Measurements from ENCODE around the gene AJAP1. TPM values are rescaled to one million over a fixed set of nuclear protein-coding genes. Genes with fewer than 3 reads are reported as not detected.

AJAP1 gene
- total and polyA plus RNA-seq, 9 donors, result 0.37 to 1.3 (median 0.74) TPM

- Histone ChIP-seq H3K27me3 (ENCODE audit: control insufficient read depth, insufficient read depth, low read length) (peaks cover 62% of the 10 kb centered on the region), H3K4me3 (ENCODE audit: low read length) (no peak overlapping the region)
- 9% methylated on average over 15 of the region's 17 CpGs for WGBS (ENCODE audit: insufficient coverage)
Observed at GRCh38 chr1:4656533-4657140, 2.2 kb downstream of the AJAP1 start.

GRCh38 chr1:4657244-4657789, 2.9 kb downstream of the AJAP1 start:
- no peak for DNase-seq
- H3K27me3 ChIP-seq (ENCODE audit: control insufficient read depth, insufficient read depth, low read length), result peaks cover 64% of the 10 kb centered on the region

More at GRCh38 chr1:4656533-4657140, 2.2 kb downstream of the AJAP1 start:
- Histone ChIP-seq H3K4me1 (ENCODE audit: control insufficient read depth, insufficient read depth, low read length) (peaks cover 45% of the 10 kb centered on the region), H3K27ac (ENCODE audit: low read length) (no peak overlapping the region), H3K36me3 (ENCODE audit: control insufficient read depth, insufficient read depth, low read length) (no peaks in the 10 kb centered on the region), H3K9me3 (replicated peaks; ENCODE audit: control insufficient read depth, low read depth, low read length) (no peaks in the 10 kb centered on the region)
- DNase-seq, result no peak

GRCh38 chr1:4657960-4658541, 3.6 kb downstream of the AJAP1 start:
- H3K36me3 ChIP-seq (ENCODE audit: control insufficient read depth, insufficient read depth, low read length), result no peaks in the 10 kb centered on the region
- H3K9me3 ChIP-seq (replicated peaks; ENCODE audit: control insufficient read depth, low read depth, low read length), result no peaks in the 10 kb centered on the region
- WGBS (ENCODE audit: insufficient coverage), result 4% methylated on average over 20 of the region's 24 CpGs
- peaks cover 45% of the 10 kb centered on the region for H3K4me1 ChIP-seq (ENCODE audit: control insufficient read depth, insufficient read depth, low read length)
- peak; percentile 96 for DNase-seq
- peaks cover 59% of the 10 kb centered on the region for H3K27me3 ChIP-seq (ENCODE audit: control insufficient read depth, insufficient read depth, low read length)
- H3K27ac ChIP-seq (ENCODE audit: low read length), result peak overlapping the region; percentile 13
- H3K4me3 ChIP-seq (ENCODE audit: low read length), result no peak overlapping the region

More at GRCh38 chr1:4657244-4657789, 2.9 kb downstream of the AJAP1 start:
- H3K36me3 ChIP-seq (ENCODE audit: control insufficient read depth, insufficient read depth, low read length), result no peaks in the 10 kb centered on the region
- 33% methylated on average over 5 of the region's 9 CpGs for WGBS (ENCODE audit: insufficient coverage)
- H3K27ac ChIP-seq (ENCODE audit: low read length), result no peak overlapping the region
- peaks cover 45% of the 10 kb centered on the region for H3K4me1 ChIP-seq (ENCODE audit: control insufficient read depth, insufficient read depth, low read length)
- H3K9me3 ChIP-seq (replicated peaks; ENCODE audit: control insufficient read depth, low read depth, low read length), result no peaks in the 10 kb centered on the region
- no peak overlapping the region for H3K4me3 ChIP-seq (ENCODE audit: low read length)

GRCh38 chr1:4658643-4659628, 4.5 kb downstream of the AJAP1 start:
- Histone ChIP-seq H3K4me1 (ENCODE audit: control insufficient read depth, insufficient read depth, low read length) (peaks cover 42% of the 10 kb centered on the region), H3K36me3 (ENCODE audit: control insufficient read depth, insufficient read depth, low read length) (no peaks in the 10 kb centered on the region), H3K4me3 (ENCODE audit: low read length) (no peak overlapping the region), H3K27me3 (ENCODE audit: control insufficient read depth, insufficient read depth, low read length) (peaks cover 54% of the 10 kb centered on the region), H3K27ac (ENCODE audit: low read length) (no peak overlapping the region), H3K9me3 (replicated peaks; ENCODE audit: control insufficient read depth, low read depth, low read length) (no peaks in the 10 kb centered on the region)
- WGBS (ENCODE audit: insufficient coverage), result 19% methylated on average over 6 of the region's 16 CpGs
- peak; percentile 43 for DNase-seq

- no peaks in the 10 kb centered on the region for H3K9me3 ChIP-seq (replicated peaks; ENCODE audit: control insufficient read depth, low read depth, low read length)
- H3K27ac ChIP-seq (ENCODE audit: low read length), result no peak overlapping the region
- peaks cover 33% of the 10 kb centered on the region for H3K4me1 ChIP-seq (ENCODE audit: control insufficient read depth, insufficient read depth, low read length)
- DNase-seq, result no peak
- H3K27me3 ChIP-seq (ENCODE audit: control insufficient read depth, insufficient read depth, low read length), result peaks cover 57% of the 10 kb centered on the region
- no peaks in the 10 kb centered on the region for H3K36me3 ChIP-seq (ENCODE audit: control insufficient read depth, insufficient read depth, low read length)
- 63% methylated on average over 4 of the region's 4 CpGs for WGBS (ENCODE audit: insufficient coverage)
- H3K4me3 ChIP-seq (ENCODE audit: low read length), result no peak overlapping the region
Observed at GRCh38 chr1:4660917-4661594, 6.6 kb downstream of the AJAP1 start.

GRCh38 chr1:4661595-4661917, 7.1 kb downstream of the AJAP1 start:
- no peak for DNase-seq
- Histone ChIP-seq H3K4me1 (ENCODE audit: control insufficient read depth, insufficient read depth, low read length) (peaks cover 28% of the 10 kb centered on the region), H3K4me3 (ENCODE audit: low read length) (no peak overlapping the region), H3K9me3 (replicated peaks; ENCODE audit: control insufficient read depth, low read depth, low read length) (no peaks in the 10 kb centered on the region), H3K36me3 (ENCODE audit: control insufficient read depth, insufficient read depth, low read length) (no peaks in the 10 kb centered on the region), H3K27ac (ENCODE audit: low read length) (no peak overlapping the region), H3K27me3 (ENCODE audit: control insufficient read depth, insufficient read depth, low read length) (peaks cover 52% of the 10 kb centered on the region)
- no CpG with 5 or more reads among the region's 2 CpGs for WGBS (ENCODE audit: insufficient coverage)

GRCh38 chr1:4662168-4662567, 7.8 kb downstream of the AJAP1 start:
- 91% methylated on average over 8 of the region's 13 CpGs for WGBS (ENCODE audit: insufficient coverage)
- no peaks in the 10 kb centered on the region for H3K9me3 ChIP-seq (replicated peaks; ENCODE audit: control insufficient read depth, low read depth, low read length)
- DNase-seq, result no peak
- H3K4me3 ChIP-seq (ENCODE audit: low read length), result no peak overlapping the region
- H3K27me3 ChIP-seq (ENCODE audit: control insufficient read depth, insufficient read depth, low read length), result peaks cover 47% of the 10 kb centered on the region
- H3K27ac ChIP-seq (ENCODE audit: low read length), result no peak overlapping the region
- H3K4me1 ChIP-seq (ENCODE audit: control insufficient read depth, insufficient read depth, low read length), result peaks cover 24% of the 10 kb centered on the region
- no peaks in the 10 kb centered on the region for H3K36me3 ChIP-seq (ENCODE audit: control insufficient read depth, insufficient read depth, low read length)

- no peaks in the 10 kb centered on the region for H3K9me3 ChIP-seq (replicated peaks; ENCODE audit: control insufficient read depth, low read depth, low read length)
- no peaks in the 10 kb centered on the region for H3K36me3 ChIP-seq (ENCODE audit: control insufficient read depth, insufficient read depth, low read length)
- H3K27ac ChIP-seq (ENCODE audit: low read length), result no peak overlapping the region
- no peak overlapping the region for H3K4me3 ChIP-seq (ENCODE audit: low read length)
- 74% methylated on average over 6 of the region's 7 CpGs for WGBS (ENCODE audit: insufficient coverage)
- peaks cover 43% of the 10 kb centered on the region for H3K27me3 ChIP-seq (ENCODE audit: control insufficient read depth, insufficient read depth, low read length)
- H3K4me1 ChIP-seq (ENCODE audit: control insufficient read depth, insufficient read depth, low read length), result peaks cover 20% of the 10 kb centered on the region
- DNase-seq, result no peak
Observed at GRCh38 chr1:4662723-4663122, 8.3 kb downstream of the AJAP1 start.

GRCh38 chr1:4664095-4664494, 9.7 kb downstream of the AJAP1 start:
- no peak overlapping the region for H3K27ac ChIP-seq (ENCODE audit: low read length)
- H3K9me3 ChIP-seq (replicated peaks; ENCODE audit: control insufficient read depth, low read depth, low read length), result no peaks in the 10 kb centered on the region
- no peaks in the 10 kb centered on the region for H3K36me3 ChIP-seq (ENCODE audit: control insufficient read depth, insufficient read depth, low read length)
- no peak overlapping the region for H3K4me3 ChIP-seq (ENCODE audit: low read length)
- no peak for DNase-seq
- 70% methylated on average over 2 of the region's 5 CpGs for WGBS (ENCODE audit: insufficient coverage)
- peaks cover 6% of the 10 kb centered on the region for H3K4me1 ChIP-seq (ENCODE audit: control insufficient read depth, insufficient read depth, low read length)
- peaks cover 31% of the 10 kb centered on the region for H3K27me3 ChIP-seq (ENCODE audit: control insufficient read depth, insufficient read depth, low read length)
